Measurements from ENCODE around the gene GMPR2. TPM values are rescaled to one million over a fixed set of nuclear protein-coding genes. Genes with fewer than 3 reads are reported as not detected.

Gene GMPR2
- total RNA-seq, 6 experiments from 2014 or later = 26.2 to 40.2 (median 34.2) TPM

DNA sequence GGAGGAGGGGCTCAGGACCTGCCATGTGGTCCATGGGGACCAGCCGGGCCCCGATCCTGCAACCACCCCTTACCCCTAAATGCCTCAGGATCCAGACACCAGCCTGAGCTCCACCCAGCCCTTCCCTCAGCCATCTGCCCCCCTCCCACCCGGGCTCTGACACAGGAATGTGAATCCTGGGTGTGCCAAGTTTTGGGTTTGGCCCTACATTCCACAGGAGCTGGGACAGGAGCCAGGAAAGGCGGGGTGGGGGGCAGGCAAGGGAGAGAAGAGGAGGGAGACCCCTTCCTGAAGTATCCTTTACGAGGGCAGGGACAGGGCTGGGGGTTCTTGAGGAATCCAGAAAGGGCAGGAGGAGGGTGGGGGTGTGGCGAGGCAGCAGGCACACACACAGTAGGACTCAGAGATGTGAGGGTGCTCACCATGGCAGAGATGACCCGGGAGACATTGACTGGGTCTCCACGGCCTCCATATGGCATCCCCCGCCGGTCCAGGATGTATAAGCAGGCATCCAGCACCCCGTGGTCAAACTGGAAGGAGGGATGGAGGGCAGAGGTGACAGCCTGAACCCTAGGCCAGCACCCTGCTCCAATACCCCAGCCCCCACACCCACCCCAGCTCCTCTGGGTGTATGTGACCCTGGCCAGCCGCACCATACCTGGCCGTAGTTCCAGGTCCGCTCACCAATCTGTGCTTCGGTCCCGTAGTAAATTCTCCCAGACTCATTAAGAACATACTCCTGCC is 26.7 kb downstream of the GMPR2 start:
- Histone ChIP-seq H3K9me3 (no peaks in the 10 kb centered on the region), H3K27ac (no peak overlapping the region), H3K4me1 (no peaks in the 10 kb centered on the region), H3K36me3 (no peaks in the 10 kb centered on the region), H3K4me3 (no peak overlapping the region), H3K27me3 (no peaks in the 10 kb centered on the region)
- WGBS (ENCODE audit: insufficient coverage, low coverage, low lambda C conversion rate, missing lambda C conversion rate) = 97% methylated on average over 5 of the region's 16 CpGs
- intact Hi-C loops (cut with DNase I) = no loop called here
- TF ChIP-seq CTCF (IDR thresholded peaks at IDR 0.05) = no peak
- TF ChIP-seq POLR2A (IDR thresholded peaks at IDR 0.05) = no peak
- DNase-seq = no peak
- ATAC-seq = peak in 1 of 4 donors; percentile 3

GRCh38 chr14:24260026-24260779 is 27.5 kb downstream of the GMPR2 start:
- Histone ChIP-seq H3K9me3 (no peaks in the 10 kb centered on the region), H3K27me3 (no peaks in the 10 kb centered on the region), H3K4me3 (no peak overlapping the region), H3K27ac (no peak overlapping the region), H3K36me3 (no peaks in the 10 kb centered on the region), H3K4me1 (no peaks in the 10 kb centered on the region)
- DNase-seq = no peak
- ATAC-seq = peak in 1 of 4 donors; percentile 4
- intact Hi-C loops (cut with DNase I) = no loop called here
- 86% methylated on average over 5 of the region's 16 CpGs for WGBS (ENCODE audit: insufficient coverage, low coverage, low lambda C conversion rate, missing lambda C conversion rate)
- TF ChIP-seq CTCF (IDR thresholded peaks at IDR 0.05) = no peak
- no peak for TF ChIP-seq POLR2A (IDR thresholded peaks at IDR 0.05)

DNA sequence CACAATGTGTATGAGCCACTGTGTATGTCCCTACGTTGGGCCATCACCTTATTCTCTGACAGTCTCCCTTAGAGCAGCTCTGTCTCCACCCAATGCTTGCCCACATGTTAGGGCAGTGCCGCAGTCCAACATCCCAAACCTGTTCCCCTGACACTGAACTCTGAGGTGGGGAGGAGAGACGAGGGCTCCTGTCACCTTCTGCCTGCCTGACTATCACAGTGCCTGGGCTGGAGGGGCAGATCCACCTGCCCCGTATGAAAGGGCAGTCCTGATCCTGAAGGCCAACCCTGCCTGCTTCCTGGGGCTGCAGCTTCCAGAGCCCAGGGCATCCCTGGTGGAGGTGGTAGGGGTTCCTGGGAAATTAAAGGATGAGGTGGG is 28.0 kb downstream of the GMPR2 start:
- TF ChIP-seq CTCF (IDR thresholded peaks at IDR 0.05) (no peak), POLR2A (IDR thresholded peaks at IDR 0.05) (no peak)
- H3K4me1 ChIP-seq = no peaks in the 10 kb centered on the region
- H3K4me3 ChIP-seq = no peak overlapping the region
- no peaks in the 10 kb centered on the region for H3K36me3 ChIP-seq
- no peak for DNase-seq
- no peak overlapping the region for H3K27ac ChIP-seq
- ATAC-seq = no peak
- 60% methylated on average over 1 of the region's 4 CpGs for WGBS (ENCODE audit: insufficient coverage, low coverage, low lambda C conversion rate, missing lambda C conversion rate)
- intact Hi-C loops (cut with DNase I) = no loop called here
- no peaks in the 10 kb centered on the region for H3K9me3 ChIP-seq
- no peaks in the 10 kb centered on the region for H3K27me3 ChIP-seq

DNA sequence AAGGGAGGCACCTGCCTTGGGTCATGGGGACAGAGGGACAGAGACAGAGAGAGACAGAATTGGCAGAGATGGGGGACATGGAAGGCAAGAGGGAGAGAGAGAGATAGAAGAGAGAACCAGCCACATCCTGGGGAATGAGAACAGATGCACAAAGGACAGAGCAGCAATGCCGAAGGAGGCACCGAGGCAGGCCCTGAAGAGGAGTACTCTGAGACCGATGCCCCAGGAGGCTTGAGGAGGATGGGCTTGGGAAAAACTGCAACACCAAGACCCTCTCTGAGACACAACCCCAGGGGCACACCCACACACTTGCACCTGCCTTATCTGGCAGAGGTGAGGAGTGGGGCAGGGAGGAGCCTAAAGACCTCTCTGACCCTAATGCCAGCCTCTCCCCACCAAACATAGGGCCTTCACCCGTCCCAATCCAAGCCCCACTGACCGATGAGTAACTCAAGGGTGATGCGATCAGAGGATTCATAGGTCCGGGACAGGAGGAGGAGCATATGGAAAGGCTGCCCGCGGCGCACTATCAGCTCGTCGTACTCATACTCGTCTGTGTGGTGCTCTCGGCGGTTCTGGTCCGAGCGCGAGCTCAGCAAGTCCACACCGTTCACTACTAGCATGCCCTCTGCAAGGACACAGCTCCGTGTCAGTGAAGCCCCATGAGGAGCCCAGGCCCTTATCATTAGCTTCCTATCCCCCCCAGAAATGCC is 28.7 kb downstream of the GMPR2 start:
- intact Hi-C loops (cut with DNase I) = no loop called here
- no peak for TF ChIP-seq CTCF (IDR thresholded peaks at IDR 0.05)
- no peak for TF ChIP-seq POLR2A (IDR thresholded peaks at IDR 0.05)
- WGBS (ENCODE audit: insufficient coverage, low coverage, low lambda C conversion rate, missing lambda C conversion rate) = no CpG with 5 or more reads among the region's 20 CpGs
- Histone ChIP-seq H3K9me3 (no peaks in the 10 kb centered on the region), H3K27me3 (no peaks in the 10 kb centered on the region), H3K4me1 (no peaks in the 10 kb centered on the region), H3K36me3 (peaks cover 0 to 3% (median 0%) of the 10 kb centered on the region in 4 donors), H3K4me3 (no peak overlapping the region), H3K27ac (no peak overlapping the region)
- DNase-seq = no peak
- ATAC-seq = no peak
